GM23248 (cell line): ENCODE measurements around the gene WDR88. TPM values are rescaled to one million over a fixed set of nuclear protein-coding genes. Genes with fewer than 3 reads are reported as not detected.
"Not testable (repeated sequence)": the region's sequence is repeated elsewhere in the genome, so short reads cannot be mapped to it uniquely, and the experiment has no call there.

Experiments used
- DNase-seq: peaks from one replicate; pipeline ENCODE4 v3.0.0-alpha.2; 2015
- H2AFZ ChIP-seq: fragments of 200-600 bp; sonication (generic); 2 replicates; pipeline ENCODE4 v1.6.1; 2016; ENCODE audit warnings: antibody characterized with exemption
- H3F3A ChIP-seq: fragments of 200-600 bp; sonication (generic); 2 replicates; pipeline ENCODE4 v1.6.1; 2016; ENCODE audit warnings: mild to moderate bottlenecking, antibody characterized with exemption, mixed run types; ENCODE audit not compliant: insufficient read depth
- H3K27ac ChIP-seq: fragments of 200-600 bp; sonication (generic); 2 replicates; pipeline ENCODE4 v1.5.1; 2016; ENCODE audit warnings: mild to moderate bottlenecking
- H3K27me3 ChIP-seq: fragments of 200-600 bp; sonication (generic); replicated peaks from 2 replicates; pipeline ENCODE4 v1.6.1; 2016; ENCODE audit warnings: mild to moderate bottlenecking; ENCODE audit not compliant: insufficient read depth
- H3K36me3 ChIP-seq: fragments of 200-600 bp; sonication (generic); 2 replicates; pipeline ENCODE4 v1.6.1; 2016; ENCODE audit warnings: low read depth, mild to moderate bottlenecking
- H3K4me1 ChIP-seq: fragments of 200-600 bp; sonication (generic); 2 replicates; pipeline ENCODE4 v1.6.1; 2016; ENCODE audit warnings: mild to moderate bottlenecking; ENCODE audit not compliant: insufficient read depth
- H3K4me2 ChIP-seq: fragments of 200-600 bp; sonication (generic); one replicate; pipeline ENCODE4 v1.6.1; 2016; ENCODE audit warnings: mild to moderate bottlenecking; ENCODE audit not compliant: unreplicated experiment
- H3K4me3 ChIP-seq: fragments of 200-600 bp; sonication (generic); 2 replicates; pipeline ENCODE4 v1.5.1; 2016; ENCODE audit warnings: mild to moderate bottlenecking
- H3K79me2 ChIP-seq: fragments of 200-600 bp; sonication (generic); 2 replicates; pipeline ENCODE4 v1.6.1; 2016; ENCODE audit warnings: mild to moderate bottlenecking; ENCODE audit not compliant: insufficient read depth
- H3K9ac ChIP-seq: fragments of 200-600 bp; sonication (generic); 2 replicates; pipeline ENCODE4 v1.6.1; 2016; ENCODE audit warnings: mild to moderate bottlenecking
- H3K9me2 ChIP-seq: fragments of 200-600 bp; sonication (generic); 2 replicates; pipeline ENCODE4 v1.6.1; 2016; ENCODE audit warnings: mixed run types, mild to moderate bottlenecking, moderate library complexity; ENCODE audit not compliant: insufficient read depth
- H3K9me3 ChIP-seq: fragments of 200-600 bp; sonication (generic); one replicate; pipeline ENCODE4 v1.6.1; 2017; ENCODE audit warnings: low read depth
- H4K20me1 ChIP-seq: fragments of 200-600 bp; sonication (generic); 2 replicates; pipeline ENCODE4 v1.6.0; 2016; ENCODE audit not compliant: insufficient read depth
- EZH2 ChIP-seq: fragments of 200-600 bp; sonication (generic); IDR thresholded peaks from 2 replicates; pipeline ENCODE4 v1.6.1; 2018; ENCODE audit warnings: antibody characterized with exemption, mild to moderate bottlenecking; ENCODE audit not compliant: insufficient read depth, poor library complexity, severe bottlenecking
- EZH2phosphoT487 ChIP-seq: fragments of 200-600 bp; sonication (generic); IDR thresholded peaks from 2 replicates; pipeline ENCODE4 v1.6.1; 2018; ENCODE audit warnings: antibody characterized with exemption, moderate library complexity, mild to moderate bottlenecking, low read depth; ENCODE audit not compliant: insufficient read depth
- WGBS, 2 experiments: methylation state at CpG; one replicate each; pipeline ENCODE4 v1.1.6; 2015 to 2017; ENCODE audit warnings: low lambda C conversion rate in 2 of 2, low coverage in 1 of 2; ENCODE audit errors: missing lambda C conversion rate in 2 of 2; 5-methylcytosine and 5-hydroxymethylcytosine counted together
- in situ Hi-C: fragments of 300-500 bp; cut with MboI; formaldehyde crosslinking; loops from 2 replicates; pipeline ENCODE4 v1.15.0; 2020
- polyA plus RNA-seq: library from polyadenylated mRNA; unstranded; fragments of >200 nt; fragmentation: Nextera tagmentation; extraction: Ambion mirVana; gene quantifications from 2 replicates; pipeline ENCODE4 v1.2.1, GENCODE V29; 2016
- total RNA-seq: library from RNA; depleted of rRNA; stranded (reverse); fragments of >200 nt; shearing (Covaris generic); gene quantifications from 2 replicates; pipeline ENCODE4 v1.2.3, GENCODE V29; 2014

Gene WDR88
- total and polyA plus RNA-seq, 2 experiments from 2014 or later, result 0.10 TPM; not detected in 1

GRCh38 chr19:33208904-33209849 lies 77.3 kb downstream of the WDR88 start:
- Histone ChIP-seq H2AFZ (no peak overlapping the region), H3K9me2 (no peaks in the 10 kb centered on the region), H3K4me3 (no peak overlapping the region), H3K27ac (no peak overlapping the region), H3K4me2 (no peak overlapping the region), H3K27me3 (no peaks in the 10 kb centered on the region), H4K20me1 (no peaks in the 10 kb centered on the region), H3K79me2 (no peaks in the 10 kb centered on the region), H3F3A (no peaks in the 10 kb centered on the region), H3K9me3 (no peaks in the 10 kb centered on the region), H3K36me3 (no peaks in the 10 kb centered on the region), H3K4me1 (no peaks in the 10 kb centered on the region), H3K9ac (no peak overlapping the region)
- in situ Hi-C loops, result no loop called here
- 90 to 93% methylated on average over 18 to 23 of the region's 24 CpGs for whole genome bisulfite sequencing, 2 experiments
- no peak for DNase-seq
- no peak for TF ChIP-seq EZH2phosphoT487
- TF ChIP-seq EZH2, result no peak

GRCh38 chr19:33209850-33210230 lies 77.9 kb downstream of the WDR88 start:
- H4K20me1 ChIP-seq, H2AFZ ChIP-seq, H3K9ac ChIP-seq, H3K9me3 ChIP-seq, H3K79me2 ChIP-seq, H3K36me3 ChIP-seq, DNase-seq, H3K4me3 ChIP-seq, H3F3A ChIP-seq, H3K4me2 ChIP-seq, in situ Hi-C loops, H3K9me2 ChIP-seq, H3K27me3 ChIP-seq, H3K27ac ChIP-seq, H3K4me1 ChIP-seq: not testable (repeated sequence)
- 87 to 89% methylated on average over 7 of the region's 7 CpGs for WGBS, 2 experiments

GRCh38 chr19:33210266-33210940 lies 78.5 kb downstream of the WDR88 start:
- TF ChIP-seq EZH2phosphoT487 (no peak), EZH2 (no peak)
- in situ Hi-C loops, result no loop called here
- Histone ChIP-seq H3K9me2 (no peaks in the 10 kb centered on the region), H3K4me1 (no peaks in the 10 kb centered on the region), H3K4me3 (no peak overlapping the region), H3F3A (no peaks in the 10 kb centered on the region), H3K27ac (no peak overlapping the region), H4K20me1 (no peaks in the 10 kb centered on the region), H3K9me3 (no peaks in the 10 kb centered on the region), H3K36me3 (no peaks in the 10 kb centered on the region), H2AFZ (no peak overlapping the region), H3K79me2 (no peaks in the 10 kb centered on the region), H3K9ac (no peak overlapping the region), H3K4me2 (no peak overlapping the region), H3K27me3 (no peaks in the 10 kb centered on the region)
- WGBS, 2 experiments, result 90 to 93% methylated on average over 9 to 22 of the region's 22 CpGs
- no peak for DNase-seq

- in situ Hi-C loops, result no loop called here
- 54 to 55% methylated on average over 17 of the region's 17 CpGs for WGBS, 2 experiments
- no peaks in the 10 kb centered on the region for H3K9me3 ChIP-seq
- no peaks in the 10 kb centered on the region for H3K79me2 ChIP-seq
- no peaks in the 10 kb centered on the region for H3K27me3 ChIP-seq
- no peak overlapping the region for H3K4me2 ChIP-seq
- H3K9me2 ChIP-seq, result no peaks in the 10 kb centered on the region
- no peaks in the 10 kb centered on the region for H3K36me3 ChIP-seq
- no peaks in the 10 kb centered on the region for H3F3A ChIP-seq
- no peak overlapping the region for H3K9ac ChIP-seq
- H3K4me1 ChIP-seq, result no peaks in the 10 kb centered on the region
- H2AFZ ChIP-seq, result no peak overlapping the region
- TF ChIP-seq EZH2 (no peak), EZH2phosphoT487 (no peak)
- no peak overlapping the region for H3K4me3 ChIP-seq
- H4K20me1 ChIP-seq, result no peaks in the 10 kb centered on the region
- DNase-seq, result no peak
- H3K27ac ChIP-seq, result no peak overlapping the region
These were observed 80.0 kb downstream of the WDR88 start for GRCh38 chr19:33211794-33212435.
